ENCODE results near the gene ANP32A.

DNA sequence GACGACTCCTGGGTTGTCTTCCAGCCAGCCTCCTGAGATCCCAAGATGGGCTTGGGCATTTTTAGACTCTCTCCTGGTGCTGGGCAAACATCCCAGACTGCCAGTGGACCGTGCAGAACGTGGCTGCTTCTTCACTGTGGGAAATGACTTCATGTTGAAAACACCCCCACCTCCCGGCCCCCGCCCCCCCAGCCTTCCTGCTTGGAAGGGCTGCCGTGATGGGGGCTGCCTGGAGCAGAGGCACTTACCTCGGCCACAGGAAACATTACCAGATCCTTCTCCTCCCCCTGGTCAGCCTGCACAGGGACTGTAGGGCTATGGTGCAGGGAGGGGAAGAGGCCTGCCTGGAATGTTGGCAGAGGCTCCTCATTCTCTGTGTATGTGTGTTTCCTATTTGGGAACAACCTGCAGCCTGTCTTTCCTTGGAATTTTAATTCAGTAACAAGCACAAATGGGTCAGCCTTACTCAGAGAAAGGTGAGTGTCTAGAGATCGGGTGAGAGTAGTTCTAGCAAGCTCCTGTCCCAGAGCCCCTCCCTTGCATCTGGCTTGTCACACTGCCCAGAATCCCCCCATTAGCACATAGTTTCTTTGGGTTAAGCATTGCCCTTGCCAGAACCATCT lies 90.8 kb downstream of the ANP32A start:
- no peak for TF ChIP-seq YY1 (IDR thresholded peaks at IDR 0.05; ENCODE audit: insufficient read depth, insufficient read length)
- no peak for TF ChIP-seq ZNF274 (IDR thresholded peaks at IDR 0.05; ENCODE audit: low read depth, low read length)
- TF ChIP-seq SUZ12 (IDR thresholded peaks at IDR 0.05; ENCODE audit: extremely low read depth, insufficient read depth, insufficient read length), result no peak
